ENCODE results near the gene PPP1R3C.

DNA sequence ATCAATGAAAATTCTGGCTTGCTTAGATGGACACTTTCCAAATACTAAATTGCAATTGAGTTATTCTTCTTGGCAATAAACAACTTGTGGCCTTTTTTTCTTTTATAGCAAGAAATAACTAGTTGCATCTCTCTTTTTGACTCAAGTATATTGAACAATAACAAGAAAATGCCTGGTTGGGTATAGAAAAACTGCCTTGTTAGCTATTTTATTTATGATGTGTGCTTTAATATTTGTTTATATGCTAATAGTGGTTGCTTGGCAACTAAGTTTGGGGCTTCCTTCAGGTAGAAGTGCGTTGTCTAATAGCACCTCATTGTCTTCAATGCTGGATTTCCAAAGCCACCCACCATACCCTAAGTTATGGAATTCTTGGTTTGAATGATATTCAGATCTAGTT is 30.1 kb upstream of the PPP1R3C start:
- no peak for TF ChIP-seq ZNF274 (IDR thresholded peaks at IDR 0.05; ENCODE audit: low read depth, low read length)
- TF ChIP-seq YY1 (IDR thresholded peaks at IDR 0.05; ENCODE audit: insufficient read depth, insufficient read length) = no peak
- no peak for TF ChIP-seq SUZ12 (IDR thresholded peaks at IDR 0.05; ENCODE audit: extremely low read depth, insufficient read depth, insufficient read length)
